ENCODE measurements around the gene RXFP3. TPM values are rescaled to one million over a fixed set of nuclear protein-coding genes. Genes with fewer than 3 reads are reported as not detected.
A peak's percentile ranks its signal among the peaks of the same experiment; 100 is the strongest.

RXFP3 gene
- total RNA-seq, 3 donors from 2014 or later, result not detected

- Histone ChIP-seq H3K4me1 (ENCODE audit: low read depth) (no peaks in the 10 kb centered on the region), H3K36me3 (ENCODE audit: low read depth) (no peaks in the 10 kb centered on the region), H3K4me3 (no peak within 1 kb of the TSS), H3K9me3 (no peaks in the 10 kb centered on the region)
- ATAC-seq (peak; percentile 28), DNase-seq (peak; percentile 10 to 55 (median 47))
- no peak for TF ChIP-seq CTCF (IDR thresholded peaks at IDR 0.05)
- intact Hi-C loops (cut with DNase I, micrococcal nuclease), result no loop called here
Measured at GRCh38 chr5:33891788-33892619, 44.2 kb upstream of the RXFP3 start, which contains the start of gene ADAMTS12. Gene ADAMTS12, minus strand, starts transcription at chr5:33891990. Its CDS starts 134 bp downstream, at chr5:33891856.

- TF ChIP-seq CTCF (IDR thresholded peaks at IDR 0.05), result no peak
- intact Hi-C loops (cut with DNase I, micrococcal nuclease), result no loop called here
- H3K4me1 ChIP-seq (ENCODE audit: low read depth), result no peaks in the 10 kb centered on the region
- no peak for ATAC-seq
- no peaks in the 10 kb centered on the region for H3K36me3 ChIP-seq (ENCODE audit: low read depth)
- H3K4me3 ChIP-seq, result no peak overlapping the region
- no peaks in the 10 kb centered on the region for H3K9me3 ChIP-seq
- DNase-seq, result no peak
Measured at GRCh38 chr5:33892620-33893137, 43.5 kb upstream of the RXFP3 start.

GRCh38 chr5:33894566-33894965 is 41.6 kb upstream of the RXFP3 start:
- no peak for DNase-seq
- no peaks in the 10 kb centered on the region for H3K36me3 ChIP-seq (ENCODE audit: low read depth)
- no peak for TF ChIP-seq CTCF (IDR thresholded peaks at IDR 0.05)
- no peak overlapping the region for H3K4me3 ChIP-seq
- intact Hi-C loops (cut with DNase I, micrococcal nuclease), result no loop called here
- no peaks in the 10 kb centered on the region for H3K9me3 ChIP-seq
- no peaks in the 10 kb centered on the region for H3K4me1 ChIP-seq (ENCODE audit: low read depth)
- no peak for ATAC-seq

GRCh38 chr5:33901156-33901555 is 35.0 kb upstream of the RXFP3 start:
- Histone ChIP-seq H3K36me3 (ENCODE audit: low read depth) (no peaks in the 10 kb centered on the region), H3K4me1 (ENCODE audit: low read depth) (no peaks in the 10 kb centered on the region), H3K4me3 (no peak overlapping the region), H3K9me3 (peaks cover 12% of the 10 kb centered on the region)
- no peak for DNase-seq
- intact Hi-C loops (cut with DNase I, micrococcal nuclease), result no loop called here
- ATAC-seq, result no peak
- TF ChIP-seq CTCF (IDR thresholded peaks at IDR 0.05), result no peak

- no peaks in the 10 kb centered on the region for H3K36me3 ChIP-seq (ENCODE audit: low read depth)
- ATAC-seq (no peak), DNase-seq (no peak)
- peaks cover 28% of the 10 kb centered on the region for H3K9me3 ChIP-seq
- no peak for TF ChIP-seq CTCF (IDR thresholded peaks at IDR 0.05)
- no peaks in the 10 kb centered on the region for H3K4me1 ChIP-seq (ENCODE audit: low read depth)
- intact Hi-C loops (cut with DNase I, micrococcal nuclease), result no loop called here
- H3K4me3 ChIP-seq, result no peak overlapping the region
Measured at GRCh38 chr5:33903118-33903517, 33.1 kb upstream of the RXFP3 start.
